T-cell (primary cell): Measurements from ENCODE around the gene NFIX. TPM values are rescaled to one million over a fixed set of nuclear protein-coding genes. Genes with fewer than 3 reads are reported as not detected.

Experiments
- ATAC-seq, 4 experiments: fragments of 200-7000 bp in 3 of 4; fragments of 150-1000 bp in 1 of 4; cut with Tn5 transposase; replicated peaks in 1 of 4; 1 replicate in 3 of 4; 2 replicates in 1 of 4; pipeline ENCODE4 v1.10.0; 2021; ENCODE audit warnings: moderate library complexity in 3 of 4, mild to moderate bottlenecking in 2 of 4, moderate number of reproducible peaks in 1 of 4
- CTCF ChIA-PET, 2 donors: fragments of 300-600 bp; sonication (Branson Sonifier 250); formaldehyde crosslinking; loops; one replicate each; lab custom pipeline; 2022; ENCODE audit warnings: antibody characterized with exemption in 2 of 2; lab: Charles Lee
- POLR2A ChIA-PET, 2 donors: fragments of 300-600 bp; sonication (Branson Sonifier 250); formaldehyde crosslinking; loops; one replicate each; lab custom pipeline; 2022; ENCODE audit warnings: antibody characterized with exemption in 2 of 2; lab: Charles Lee
- DNase-seq, 35 experiments: peaks; one replicate each; pipeline versions ENCODE4 v3.0.0 to v3.0.0-alpha.2; 2013 to 2023
- H3K27ac ChIP-seq: one replicate; pipeline ENCODE4 v1.5.1; 2013; ENCODE audit warnings: low read length
- H3K27me3 ChIP-seq, 2 experiments: replicated peaks in 1 of 2; 1 replicate in 1 of 2; 2 replicates in 1 of 2; pipeline versions ENCODE4 v1.6.1 to v1.7.0; 2013; ENCODE audit warnings: low read length in 1 of 2, mixed read lengths in 1 of 2; ENCODE audit not compliant: control insufficient read depth in 2 of 2, insufficient read depth in 2 of 2; ENCODE audit errors: extremely low read depth in 1 of 2
- H3K36me3 ChIP-seq, 2 donors: 1 replicate in 1 of 2; 2 replicates in 1 of 2; pipeline versions ENCODE4 v1.6.1 to v1.7.0; 2013; ENCODE audit warnings: low read length in 1 of 2; ENCODE audit not compliant: control insufficient read depth in 2 of 2, insufficient read depth in 1 of 2; ENCODE audit errors: extremely low read depth in 1 of 2
- H3K4me1 ChIP-seq, 2 experiments: 1 replicate in 1 of 2; 2 replicates in 1 of 2; pipeline versions ENCODE4 v1.6.1 to v1.7.0; 2013; ENCODE audit warnings: low read length in 2 of 2, mixed read lengths in 1 of 2; ENCODE audit not compliant: insufficient read depth in 2 of 2, control insufficient read depth in 1 of 2; ENCODE audit errors: extremely low read depth in 1 of 2
- H3K4me3 ChIP-seq, 2 donors: 1 replicate in 1 of 2; 2 replicates in 1 of 2; pipeline versions ENCODE4 v1.5.1 to v1.7.0; 2013; ENCODE audit warnings: mild to moderate bottlenecking in 2 of 2, low read length in 1 of 2, moderate library complexity in 1 of 2; ENCODE audit not compliant: control insufficient read depth in 1 of 2; ENCODE audit errors: extremely low read depth in 1 of 2
- H3K9me3 ChIP-seq: 2 replicates; pipeline ENCODE4 v1.7.0; 2013
- H3K27ac Mint-ChIP-seq, 2 donors: one replicate each; pipeline ENCODE4 v1.8.0; 2020 to 2021; ENCODE audit warnings: mild to moderate bottlenecking in 2 of 2, mixed read lengths in 2 of 2
- H3K27me3 Mint-ChIP-seq, 2 donors: one replicate each; pipeline ENCODE4 v1.8.0; 2021 to 2022; ENCODE audit warnings: mixed read lengths in 2 of 2
- H3K36me3 Mint-ChIP-seq: one replicate; pipeline ENCODE4 v1.8.0; 2021; ENCODE audit warnings: mixed read lengths
- H3K4me1 Mint-ChIP-seq, 3 donors: one replicate each; pipeline ENCODE4 v1.8.0; 2020 to 2022; ENCODE audit warnings: mixed read lengths in 3 of 3, mild to moderate bottlenecking in 1 of 3
- H3K4me3 Mint-ChIP-seq, 3 donors: one replicate each; pipeline ENCODE4 v1.8.0; 2020 to 2022; ENCODE audit warnings: mild to moderate bottlenecking in 3 of 3, mixed read lengths in 3 of 3, moderate library complexity in 3 of 3
- H3K9me3 Mint-ChIP-seq, 3 donors: one replicate each; pipeline ENCODE4 v1.8.0; 2020 to 2022; ENCODE audit warnings: mixed read lengths in 3 of 3
- WGBS: methylation state at CpG from one replicate; pipeline ENCODE4 v1.1.5; 2013; ENCODE audit warnings: missing lambda C conversion rate; ENCODE audit not compliant: insufficient coverage; 5-methylcytosine and 5-hydroxymethylcytosine counted together
- total RNA-seq, 35 experiments: library from RNA in 6 of 35; stranded (reverse) in 6 of 35; fragments of 120-200 nt in 1 of 35; gene quantifications; one replicate each; pipeline versions ENCODE4 v1.2.1 to v1.2.4 and lab custom pipeline; 2013 to 2026

NFIX gene
- total RNA-seq, 5 donors from 2014 or later (not counting 1 experiment from before 2014, with no cell fraction given) = 3.9 to 6.6 (median 6.3) TPM

GRCh38 chr19:13116282-13117175, 121.3 kb downstream of the NFIX start, which contains the start of gene TRMT1:
TRMT1 (minus strand) TSS chr19:13116740; CDS start chr19:13116399, 341 bp downstream.
- Mint-ChIP-seq H3K27ac (peak within 1 kb of the TSS; percentile 94 to 97), H3K27me3 (no peaks in the 10 kb centered on the region), H3K36me3 (peaks cover 4% of the 10 kb centered on the region), H3K9me3 (no peaks in the 10 kb centered on the region), H3K4me3 (peak within 1 kb of the TSS; percentile 87 to 97 (median 91)), H3K4me1 (peaks cover 44 to 48% (median 48%) of the 10 kb centered on the region in 3 donors)
- no peaks in the 10 kb centered on the region for H3K27me3 ChIP-seq
- H3K27ac ChIP-seq = peak within 1 kb of the TSS; percentile 59
- H3K36me3 ChIP-seq = peaks cover 3 to 24% of the 10 kb centered on the region in 2 donors
- ChIA-PET POLR2A (interaction anchor here in 1 of 2 donors (1.6 kb wide), 1 partner anchor 36 kb away, joined by 8 read pairs; no protein-coding TSS in a partner anchor), CTCF (interaction anchor here (0.6 to 1.6 kb wide), 2 partner anchors 12 to 139 kb away, joined by 3 to 6 read pairs; no protein-coding TSS in a partner anchor)
- H3K4me1 ChIP-seq = peaks cover 16 to 57% of the 10 kb centered on the region in 2 experiments
- WGBS = 1% methylated on average over 38 of the region's 51 CpGs
- peak within 1 kb of the TSS; percentile 83 to 92 for H3K4me3 ChIP-seq
- ATAC-seq = peak; percentile 62 to 71 (median 68)
- no peaks in the 10 kb centered on the region for H3K9me3 ChIP-seq
- DNase-seq = peak; percentile 74 to 92 (median 84)

GRCh38 chr19:13117176-13117771, 122.0 kb downstream of the NFIX start:
- CTCF ChIA-PET = interaction anchor here (0.6 to 1.6 kb wide), 4 partner anchors 13 to 140 kb away, joined by 3 to 6 read pairs (median 3); partner anchors contain the start of genes IER2 (in 1 of the 2) and STX10 (in 1 of the 2)
- peaks cover 16 to 64% of the 10 kb centered on the region in 2 experiments for H3K4me1 ChIP-seq
- WGBS = 13% methylated on average over 11 of the region's 20 CpGs

GRCh38 chr19:13117772-13118423, 122.6 kb downstream of the NFIX start, which contains the start of gene NACC1:
NACC1 (plus strand) TSS chr19:13118264; CDS start chr19:13135208, 16,944 bp downstream.
- ChIA-PET CTCF (interaction anchor here in 1 of 2 donors (0.6 to 1.6 kb wide), 3 partner anchors 14 to 32 kb away, joined by 3 to 6 read pairs (median 3); partner anchors contain the start of genes IER2 and STX10), POLR2A (interaction anchor here (0.6 to 1.6 kb wide), 2 partner anchors 34 to 208 kb away, joined by 3 to 8 read pairs; no protein-coding TSS in a partner anchor)
- DNase-seq (peak; percentile 73 to 92 (median 85)), ATAC-seq (peak; percentile 83 to 88 (median 84))
- Mint-ChIP-seq H3K4me3 (peak within 1 kb of the TSS; percentile 87 to 97 (median 91)), H3K27me3 (no peaks in the 10 kb centered on the region), H3K36me3 (no peaks in the 10 kb centered on the region), H3K9me3 (no peaks in the 10 kb centered on the region), H3K27ac (peak within 1 kb of the TSS; percentile 94 to 97), H3K4me1 (peaks cover 57 to 61% (median 60%) of the 10 kb centered on the region in 3 donors)
- H3K27me3 ChIP-seq = no peaks in the 10 kb centered on the region
- H3K4me3 ChIP-seq = peak within 1 kb of the TSS; percentile 83 to 92
- H3K9me3 ChIP-seq = no peaks in the 10 kb centered on the region
- peaks cover 16 to 68% of the 10 kb centered on the region in 2 experiments for H3K4me1 ChIP-seq
- H3K27ac ChIP-seq = peak within 1 kb of the TSS; percentile 59
- 2% methylated on average over 58 of the region's 65 CpGs for WGBS
- peaks cover 7 to 15% of the 10 kb centered on the region in 2 donors for H3K36me3 ChIP-seq

More at GRCh38 chr19:13117176-13117771, 122.0 kb downstream of the NFIX start:
- peak overlapping the region; percentile 87 to 97 (median 91) for H3K4me3 Mint-ChIP-seq
- H3K9me3 Mint-ChIP-seq = no peaks in the 10 kb centered on the region
- Histone ChIP-seq H3K36me3 (peaks cover 7 to 21% of the 10 kb centered on the region in 2 donors), H3K27me3 (no peaks in the 10 kb centered on the region), H3K4me3 (peak overlapping the region; percentile 83 to 92), H3K27ac (peak overlapping the region; percentile 59), H3K9me3 (no peaks in the 10 kb centered on the region)
- peaks cover 51 to 55% (median 55%) of the 10 kb centered on the region in 3 donors for H3K4me1 Mint-ChIP-seq
- ATAC-seq (peak; percentile 16 to 46 (median 24)), DNase-seq (peak in 2 of 35 experiments; percentile 37 to 60)
- peak overlapping the region; percentile 94 to 97 for H3K27ac Mint-ChIP-seq
- H3K36me3 Mint-ChIP-seq = peaks cover 4% of the 10 kb centered on the region
- H3K27me3 Mint-ChIP-seq = no peaks in the 10 kb centered on the region
- POLR2A ChIA-PET = interaction anchor here in 1 of 2 donors (1.6 kb wide), 1 partner anchor 35 kb away, joined by 8 read pairs; no protein-coding TSS in a partner anchor

GRCh38 chr19:13118424-13119193, 123.3 kb downstream of the NFIX start:
- Mint-ChIP-seq H3K4me3 (peak overlapping the region; percentile 74 to 80 (median 77)), H3K27me3 (no peaks in the 10 kb centered on the region), H3K36me3 (no peaks in the 10 kb centered on the region), H3K9me3 (no peaks in the 10 kb centered on the region), H3K4me1 (peaks cover 60 to 67% (median 64%) of the 10 kb centered on the region in 3 donors), H3K27ac (peak overlapping the region; percentile 44 to 71)
- POLR2A ChIA-PET = interaction anchor here (0.6 to 1.6 kb wide), 2 partner anchors 34 to 209 kb away, joined by 3 to 8 read pairs; no protein-coding TSS in a partner anchor
- WGBS = 0% methylated on average over 47 of the region's 57 CpGs
- H3K27me3 ChIP-seq = no peaks in the 10 kb centered on the region
- ATAC-seq (peak in 1 of 4 experiments; percentile 6), DNase-seq (peak in 2 of 35 experiments; percentile 11 to 31)
- peak overlapping the region; percentile 34 for H3K27ac ChIP-seq
- H3K4me1 ChIP-seq = peaks cover 16 to 68% of the 10 kb centered on the region in 2 experiments
- CTCF ChIA-PET = interaction anchor here in 1 of 2 donors (1.6 kb wide), 1 partner anchor 14 kb away, joined by 6 read pairs; no protein-coding TSS in a partner anchor
- no peaks in the 10 kb centered on the region for H3K9me3 ChIP-seq
- peaks cover 7 to 12% of the 10 kb centered on the region in 2 donors for H3K36me3 ChIP-seq
- H3K4me3 ChIP-seq = peak overlapping the region; percentile 72 to 73

- Histone ChIP-seq H3K4me3 (no peak overlapping the region), H3K36me3 (peaks cover 9 to 10% of the 10 kb centered on the region in 2 donors), H3K27me3 (no peaks in the 10 kb centered on the region), H3K9me3 (no peaks in the 10 kb centered on the region), H3K27ac (no peak overlapping the region), H3K4me1 (peaks cover 16 to 68% of the 10 kb centered on the region in 2 experiments)
- ChIA-PET POLR2A (interaction anchor here in 1 of 2 donors (0.6 kb wide), 2 partner anchors 54 to 337 kb away, joined by 3 read pairs; no protein-coding TSS in a partner anchor), CTCF (interaction anchor here (0.6 to 0.9 kb wide), 4 partner anchors 13 to 1577 kb away, joined by 3 to 7 read pairs (median 4); no protein-coding TSS in a partner anchor)
- no peaks in the 10 kb centered on the region for H3K27me3 Mint-ChIP-seq
- peaks cover 60 to 68% (median 67%) of the 10 kb centered on the region in 3 donors for H3K4me1 Mint-ChIP-seq
- H3K4me3 Mint-ChIP-seq = peak overlapping the region; percentile 74 to 80 (median 77)
- whole genome bisulfite sequencing = 90% methylated on average over 8 of the region's 8 CpGs
- no peaks in the 10 kb centered on the region for H3K9me3 Mint-ChIP-seq
- H3K36me3 Mint-ChIP-seq = no peaks in the 10 kb centered on the region
- DNase-seq (no peak), ATAC-seq (no peak)
- H3K27ac Mint-ChIP-seq = peak overlapping the region; percentile 71 to 80
Measured at GRCh38 chr19:13119627-13120026, 124.4 kb downstream of the NFIX start.
